GM19438 (cell line): ENCODE measurements around the gene HAND1.

Source experiments
- ATAC-seq: cut with Tn5 transposase; IDR thresholded peaks from one replicate; pipeline ENCODE4 v1.9.1; 2021; ENCODE audit warnings: low read depth; ENCODE audit not compliant: unreplicated experiment

HAND1 gene

DNA sequence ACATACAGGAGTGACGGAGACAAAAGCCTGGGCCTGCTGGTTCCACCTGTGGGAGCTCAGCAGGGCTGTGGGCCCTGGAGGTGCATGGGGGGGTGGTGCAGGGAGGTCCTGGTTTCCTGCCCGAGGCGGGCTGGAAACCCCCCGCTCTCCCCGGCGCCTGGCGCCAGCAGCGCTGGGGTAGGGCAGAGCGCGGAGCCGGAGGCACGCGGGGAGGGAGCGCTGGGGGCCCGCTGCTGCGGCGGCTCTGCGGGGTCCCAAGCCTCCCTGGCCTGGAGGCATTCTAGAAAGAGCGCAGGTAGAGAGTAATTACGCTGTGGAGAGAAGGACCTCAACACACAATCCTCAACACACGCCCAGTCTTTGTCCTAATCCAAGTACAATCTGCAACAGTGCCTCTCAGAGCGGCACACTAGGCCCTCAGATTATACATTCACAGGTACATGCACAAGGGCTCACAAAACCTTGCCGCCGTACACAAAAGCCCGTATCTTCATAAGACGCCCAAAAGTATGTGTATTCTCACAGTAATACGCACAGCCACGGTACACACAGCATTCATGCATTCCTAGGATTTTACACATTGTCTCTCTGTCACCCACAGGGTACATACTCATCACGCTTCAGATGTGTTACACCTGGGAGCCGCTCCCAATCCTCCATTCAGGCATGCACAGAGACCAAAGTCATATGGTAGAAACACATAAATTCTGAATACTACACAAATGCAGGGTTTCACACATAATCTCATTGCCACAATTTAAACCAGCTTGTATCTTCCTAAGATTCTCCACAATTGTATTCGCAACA is 2.1 kb upstream of the HAND1 start:
- no peak for ATAC-seq

DNA sequence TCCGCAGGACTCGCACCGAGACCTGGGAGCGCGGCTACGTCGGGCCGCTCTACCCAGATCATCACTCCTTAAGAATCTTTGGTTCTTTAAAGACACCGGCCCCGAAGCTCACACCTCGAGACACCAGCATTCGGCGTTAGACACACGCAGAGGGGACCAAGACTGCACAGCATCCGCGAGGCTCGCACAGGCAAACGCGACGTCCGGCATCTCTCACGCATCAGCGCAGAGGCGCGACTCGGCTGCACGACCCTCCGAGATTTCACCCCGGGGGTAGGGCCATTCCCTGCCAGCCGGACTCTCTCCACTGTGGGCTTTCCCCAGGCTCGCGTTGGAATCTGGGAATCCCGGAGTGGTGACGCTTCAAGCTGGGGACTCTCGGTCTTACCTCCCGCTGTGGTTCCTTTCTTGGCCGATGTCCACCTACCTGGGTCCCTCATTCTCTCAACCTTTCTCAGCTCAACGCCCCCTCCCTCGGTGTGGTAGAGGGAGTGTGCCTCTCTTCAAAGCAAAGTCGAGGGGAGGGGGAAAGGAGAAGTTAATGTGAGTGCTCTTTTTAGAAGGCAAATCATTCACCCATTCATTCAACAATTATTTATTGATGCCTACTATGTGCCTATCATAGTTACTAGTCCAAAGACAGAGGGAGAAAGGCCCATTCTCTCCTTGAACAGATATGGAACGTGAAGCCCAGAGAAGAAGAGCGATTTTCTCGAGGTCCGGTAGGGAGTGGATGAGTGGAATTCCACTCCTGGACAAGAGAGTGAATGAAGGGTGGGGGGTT is 1.3 kb upstream of the HAND1 start:
- ATAC-seq, result no peak

DNA sequence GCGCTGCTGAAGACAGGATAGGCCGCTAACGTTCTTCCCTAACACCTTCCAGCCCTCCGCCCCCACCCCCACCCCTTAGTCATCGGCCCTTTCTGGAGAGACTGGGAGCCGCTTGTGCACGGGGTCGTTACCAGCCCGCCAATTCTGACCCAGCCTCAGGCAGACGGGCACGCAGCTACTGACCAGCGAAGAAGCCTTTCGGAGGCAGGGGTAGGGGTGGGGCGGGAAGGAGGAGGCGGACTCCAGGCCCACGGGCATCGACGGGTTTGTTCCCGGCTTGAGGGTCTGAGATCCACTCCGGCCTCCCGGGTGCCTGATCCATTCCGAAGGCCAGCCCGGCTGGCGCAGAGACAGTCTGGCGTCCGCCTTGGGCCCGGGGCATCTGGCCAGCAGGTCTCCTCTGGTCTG is 729 bp upstream of the HAND1 start:
- no peak for ATAC-seq

GRCh38 chr5:154477382-154478223 is 424 bp downstream of the HAND1 start:
- no peak for ATAC-seq

- no peak for ATAC-seq
These were observed 1.4 kb downstream of the HAND1 start for GRCh38 chr5:154476354-154477205.

- no peak for ATAC-seq
These were observed 2.3 kb downstream of the HAND1 start for GRCh38 chr5:154475591-154476353.

DNA sequence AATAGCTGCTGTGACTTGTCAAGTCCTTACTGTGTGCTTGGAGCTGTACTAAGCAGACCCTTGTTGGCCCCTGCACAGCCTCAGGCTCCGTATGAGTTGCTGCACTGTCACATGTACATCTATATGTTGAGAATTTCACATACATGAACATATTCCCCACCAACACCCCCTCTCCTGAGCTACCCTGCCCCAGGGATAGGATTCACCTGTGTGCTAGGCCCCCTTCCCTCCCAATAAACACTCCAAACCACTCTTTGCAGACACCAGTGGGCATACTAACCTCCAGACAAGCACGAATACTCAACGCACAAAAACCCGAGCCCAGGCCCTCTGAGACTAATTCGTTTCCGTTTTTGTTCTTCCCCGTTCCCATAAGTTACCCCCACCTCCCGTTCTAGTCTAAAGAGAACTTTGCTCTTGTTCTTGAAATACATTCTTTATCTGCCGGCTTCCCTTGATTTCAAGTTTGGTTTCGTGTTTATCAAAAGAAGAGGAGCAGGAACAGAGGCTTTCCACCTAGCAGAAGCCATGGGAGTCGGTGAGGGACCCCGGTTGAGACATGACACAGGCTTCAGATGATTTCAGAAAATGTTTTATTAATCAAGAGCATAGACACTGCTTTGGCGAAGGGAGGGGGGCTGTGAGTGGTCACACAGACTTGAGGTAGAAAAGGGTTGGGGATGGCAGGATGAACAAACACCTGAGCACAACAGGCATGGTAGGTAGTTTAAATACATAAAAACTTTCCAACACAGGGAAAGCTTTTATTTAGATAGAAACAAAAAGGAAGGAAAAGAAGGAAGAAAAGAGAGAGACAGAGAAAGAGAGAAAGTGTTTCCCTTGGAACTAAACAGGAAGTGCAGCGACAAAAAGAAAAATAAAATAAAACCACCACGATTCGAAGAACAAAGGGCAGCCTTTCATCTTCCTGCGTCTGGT is 3.4 kb downstream of the HAND1 start:
- ATAC-seq, result no peak

- no peak for ATAC-seq
These were observed 4.3 kb downstream of the HAND1 start for GRCh38 chr5:154473581-154474283.

- no peak for ATAC-seq
These were observed 5.0 kb downstream of the HAND1 start for GRCh38 chr5:154472871-154473580.

DNA sequence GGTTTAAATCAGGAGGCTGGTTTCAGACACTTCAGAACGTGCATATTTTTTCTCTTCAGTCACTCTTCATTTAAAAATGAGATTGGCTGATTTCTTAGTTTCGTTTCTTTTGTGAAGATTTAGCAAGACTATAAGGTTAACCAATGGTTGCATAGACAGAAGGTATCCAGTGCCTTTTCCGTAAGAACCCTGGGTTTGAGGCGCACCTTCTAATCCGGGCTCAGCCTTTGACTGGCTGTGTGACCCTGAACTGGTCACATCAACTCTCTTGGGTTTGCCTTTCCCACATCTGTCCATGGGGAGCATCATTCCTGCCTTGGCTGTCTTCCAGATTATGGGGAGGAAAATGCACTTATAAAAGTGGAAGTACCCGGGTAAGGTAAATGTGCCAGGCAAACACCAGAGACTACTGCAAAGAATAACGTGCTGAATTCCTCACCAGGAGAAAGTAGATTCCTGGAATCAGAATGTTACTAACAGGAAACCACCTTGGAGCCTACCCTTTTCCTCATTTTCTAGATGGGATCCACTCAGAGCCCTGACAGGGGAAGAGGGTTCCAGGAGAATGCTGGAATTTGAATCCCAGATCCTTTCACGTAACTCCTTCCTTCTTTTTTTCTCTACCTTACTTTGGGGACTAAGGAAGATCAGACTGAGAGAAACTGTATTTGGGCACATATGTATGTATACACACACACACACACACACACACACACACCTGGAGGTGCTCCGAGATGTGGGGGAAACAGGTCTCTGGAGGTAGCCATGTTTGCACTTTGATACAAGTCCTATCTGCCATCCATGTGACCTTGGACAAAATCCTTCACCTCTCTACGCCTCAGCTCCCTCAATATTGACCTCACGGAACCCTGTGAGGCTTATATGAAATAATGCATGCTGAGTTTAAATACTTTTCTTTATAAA is 6.8 kb downstream of the HAND1 start:
- ATAC-seq, result no peak

DNA sequence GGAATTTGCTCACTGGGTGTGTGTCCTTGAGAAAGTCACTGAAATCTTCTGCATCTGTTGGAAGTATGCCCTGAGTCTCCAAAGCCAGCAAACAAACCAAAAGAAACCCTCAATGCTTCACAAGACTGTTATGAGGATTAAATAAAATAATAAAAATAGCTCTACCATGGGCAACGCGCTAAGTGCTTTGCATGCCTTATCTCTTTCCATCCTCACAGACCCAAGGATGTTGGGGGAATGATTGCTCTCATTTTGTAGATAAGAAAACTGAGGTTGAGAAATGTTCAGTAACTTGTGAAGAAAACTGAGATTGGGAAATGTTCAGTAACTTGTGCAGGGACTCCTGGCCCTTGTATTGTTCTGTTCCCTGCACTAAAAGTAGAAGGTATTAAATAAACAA is 7.9 kb downstream of the HAND1 start:
- no peak for ATAC-seq

DNA sequence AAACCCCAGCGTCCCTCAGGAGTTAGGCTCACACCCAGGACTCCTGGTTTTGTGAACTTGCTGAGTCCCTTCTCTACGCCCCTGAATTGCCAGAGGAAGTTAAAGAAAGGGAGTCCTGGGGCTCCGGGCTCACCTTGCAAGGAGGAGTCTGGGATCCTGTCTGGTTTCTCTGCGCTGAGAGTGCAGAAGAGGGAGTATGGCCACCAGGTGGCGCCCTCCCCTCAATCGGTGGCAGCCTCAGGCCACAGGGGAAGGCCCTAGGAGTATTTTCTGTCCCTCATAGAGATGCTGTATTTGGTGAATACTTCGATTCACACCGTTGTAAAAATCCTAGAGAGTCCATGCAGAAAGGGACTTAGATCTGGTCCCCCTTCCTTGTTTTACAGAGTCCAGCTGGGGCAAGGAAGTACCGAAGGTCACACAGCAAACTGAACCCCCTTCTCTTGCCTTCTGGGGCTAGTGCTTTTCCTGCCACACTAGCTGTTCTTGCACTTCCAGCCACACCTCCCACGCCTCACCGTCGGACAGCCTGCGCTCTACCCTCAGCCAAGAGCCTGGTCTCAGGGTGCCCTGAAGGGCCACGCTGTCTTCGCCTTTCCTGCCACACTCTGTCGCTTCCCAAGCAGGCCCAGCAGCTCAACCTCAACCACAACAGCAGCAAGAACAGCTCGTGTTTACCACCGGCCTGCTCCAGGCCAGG is 10.2 kb downstream of the HAND1 start:
- peak; percentile 95 for ATAC-seq

GRCh38 chr5:154466671-154467070 is 11.4 kb downstream of the HAND1 start:
- no peak for ATAC-seq

DNA sequence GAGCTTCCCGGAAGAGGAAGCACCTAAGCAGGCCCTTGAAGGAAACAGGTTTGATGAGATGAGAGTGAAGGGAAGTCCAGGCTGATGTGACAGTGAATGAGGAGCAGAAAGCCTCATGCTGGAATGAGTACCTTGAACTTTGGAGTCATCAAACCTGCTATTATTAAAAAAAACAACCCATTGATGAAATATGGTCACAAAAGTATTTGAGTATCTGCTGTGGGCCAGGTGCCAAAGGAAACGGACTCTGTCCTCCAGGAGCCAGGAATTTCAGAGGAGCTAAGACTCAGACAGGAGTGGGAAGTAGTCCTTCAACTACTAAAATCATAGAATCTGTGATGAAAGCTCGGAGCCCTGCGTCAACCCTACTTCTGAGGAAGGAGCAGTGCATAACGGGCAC is 11.9 kb downstream of the HAND1 start:
- no peak for ATAC-seq

GRCh38 chr5:154465169-154465568 is 12.9 kb downstream of the HAND1 start:
- no peak for ATAC-seq
